GM21526 (cell line): ENCODE data around the gene TJP1.
"Not testable (repeated sequence)": the region's sequence is repeated elsewhere in the genome, so short reads cannot be mapped to it uniquely, and the experiment has no call there.

Source experiments
- ATAC-seq: cut with Tn5 transposase; IDR thresholded peaks from one replicate; pipeline ENCODE4 v1.9.1; 2021; ENCODE audit warnings: moderate library complexity; ENCODE audit not compliant: unreplicated experiment, low FRiP score

Gene TJP1

DNA sequence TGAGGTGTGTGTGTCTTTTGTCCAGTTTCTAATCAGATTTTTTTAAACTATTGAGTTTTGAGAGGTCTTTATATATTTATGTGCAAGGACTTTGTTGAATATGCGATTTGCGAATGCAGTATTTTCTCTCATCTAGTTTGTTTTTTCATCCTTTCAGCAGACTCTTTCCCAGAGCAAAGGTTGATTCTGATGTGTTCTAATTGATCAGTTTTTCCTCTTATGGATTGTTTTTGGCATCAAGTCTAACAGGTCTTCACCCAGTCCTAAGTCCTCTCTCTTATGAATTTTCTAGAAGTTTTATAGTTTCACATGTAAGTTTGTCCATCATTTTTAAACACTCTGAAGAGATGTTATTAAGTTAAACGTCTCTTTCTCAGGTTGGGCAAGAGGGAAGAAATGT, 17.8 kb upstream of the TJP1 start:
- ATAC-seq, result no peak

DNA sequence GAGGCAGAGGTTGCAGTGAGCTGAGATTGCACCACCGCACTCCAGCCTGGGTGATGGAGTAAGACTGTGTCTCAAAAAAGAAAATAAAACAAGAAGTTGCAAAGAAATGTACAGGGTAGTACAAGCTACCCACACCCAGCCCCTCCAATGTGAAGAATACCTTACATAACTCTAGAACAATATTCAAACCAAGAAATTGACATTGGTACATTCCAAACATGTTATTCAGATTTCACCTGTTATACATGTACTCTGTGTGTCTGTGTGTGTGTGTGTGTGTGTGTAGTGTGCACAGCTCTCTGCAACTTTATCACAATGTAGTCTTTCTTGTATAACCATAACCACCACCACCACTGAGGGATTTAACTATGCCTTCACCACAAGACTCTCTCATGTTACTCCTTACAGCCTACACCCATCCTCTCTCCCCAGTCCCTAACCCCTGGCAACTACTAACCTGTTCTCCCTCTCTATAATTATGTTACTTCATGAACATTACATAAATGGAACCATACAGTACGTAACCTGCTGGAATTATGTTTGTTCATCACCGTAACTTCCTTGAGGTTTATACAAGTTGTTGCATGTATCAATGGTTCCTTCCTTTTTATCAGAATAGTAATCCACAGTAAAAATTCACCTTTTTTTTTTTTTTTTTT, 16.2 kb upstream of the TJP1 start:
- no peak for ATAC-seq

DNA sequence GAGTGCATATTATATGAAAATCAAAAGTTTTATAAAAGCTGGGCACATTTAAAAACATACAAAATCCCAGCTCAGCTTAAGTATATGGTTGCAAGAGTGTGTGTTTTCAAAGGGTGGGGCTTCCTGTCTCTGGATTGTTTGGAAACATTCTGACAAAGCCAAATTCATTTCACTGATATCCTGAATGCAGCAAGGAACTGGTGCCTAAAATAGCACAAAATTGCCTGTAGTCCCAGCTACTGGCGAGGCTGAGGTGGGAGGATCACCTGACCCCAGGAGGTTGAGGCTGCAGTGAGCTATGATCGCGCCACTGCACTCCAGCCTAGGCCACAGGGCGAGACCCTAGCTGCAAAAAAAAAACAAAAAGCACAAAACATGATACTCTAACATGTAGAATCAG, 13.0 kb upstream of the TJP1 start:
- no peak for ATAC-seq

DNA sequence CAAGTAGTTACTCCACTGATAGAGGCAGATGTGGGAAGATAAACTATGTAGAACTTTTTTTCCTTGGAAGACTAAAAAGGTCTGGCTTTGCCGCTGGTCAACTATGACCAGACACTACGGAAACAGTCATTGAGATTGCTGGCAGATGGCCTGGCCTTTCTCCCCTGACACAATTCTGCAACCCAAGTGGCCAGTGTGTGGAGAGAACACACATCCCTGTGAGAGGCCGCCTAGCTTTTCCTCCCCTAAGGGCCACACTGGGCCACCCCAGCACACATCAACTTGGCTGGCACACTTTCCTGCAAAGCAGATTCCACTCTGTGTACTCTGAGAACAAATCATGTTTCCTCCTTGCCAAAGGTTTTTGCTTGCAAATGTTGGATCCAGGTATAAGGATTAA, 10.4 kb upstream of the TJP1 start:
- no peak for ATAC-seq

DNA sequence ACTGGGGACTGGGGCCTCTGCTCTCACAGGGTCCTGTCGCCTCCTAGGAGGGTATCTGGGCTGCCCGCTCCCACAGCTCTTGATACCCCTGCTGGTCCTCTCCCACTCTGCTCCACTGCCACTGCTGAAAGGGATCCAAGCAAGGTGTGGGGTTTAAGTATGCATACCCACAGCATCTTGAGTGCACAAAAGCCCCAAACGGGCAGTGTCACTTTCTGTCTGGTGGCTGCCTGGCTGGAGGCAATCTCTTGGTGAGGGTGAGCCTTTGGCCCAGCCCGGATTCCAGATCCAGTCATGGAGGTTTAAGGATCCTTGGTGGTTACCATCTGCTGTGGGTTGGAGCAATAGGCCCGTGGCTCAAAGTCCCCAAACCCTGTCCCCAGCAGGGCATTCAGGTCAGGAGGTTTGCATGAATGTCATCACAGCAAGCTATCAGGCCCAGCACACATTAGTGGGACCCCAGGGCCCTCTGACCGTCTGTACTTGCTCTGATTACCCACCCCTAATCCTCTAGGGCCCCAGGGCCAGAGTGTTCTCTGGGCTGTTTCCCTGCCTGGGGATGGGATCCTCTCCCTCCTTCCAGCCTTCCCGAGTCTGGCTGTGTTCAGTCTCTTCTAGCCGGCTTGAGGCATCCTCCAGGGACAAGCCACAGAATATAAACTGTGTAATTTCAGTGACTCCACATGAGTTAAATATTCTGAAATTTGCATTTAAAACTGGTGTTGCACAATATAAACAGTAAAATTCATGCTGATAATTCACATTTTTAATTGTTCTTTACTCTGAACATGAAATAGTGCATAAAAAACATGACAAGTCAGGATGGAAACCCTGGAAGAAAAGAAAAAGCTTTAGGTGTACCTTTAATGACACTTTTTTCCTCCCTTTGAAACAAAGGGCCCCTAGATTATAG, 4.9 kb upstream of the TJP1 start:
- no peak for ATAC-seq

GRCh38 chr15:29825227-29825626, 3.0 kb upstream of the TJP1 start:
- no peak for ATAC-seq

- no peak for ATAC-seq
These were observed 604 bp upstream of the TJP1 start for GRCh38 chr15:29822684-29823459.

- ATAC-seq, result no peak
These were observed 710 bp downstream of the TJP1 start for GRCh38 chr15:29821416-29822099.

GRCh38 chr15:29820394-29821154, 1.7 kb downstream of the TJP1 start:
- no peak for ATAC-seq

- ATAC-seq, result no peak
These were observed 2.3 kb downstream of the TJP1 start for GRCh38 chr15:29819979-29820378.

GRCh38 chr15:29818141-29818540, 4.1 kb downstream of the TJP1 start:
- ATAC-seq, result no peak

DNA sequence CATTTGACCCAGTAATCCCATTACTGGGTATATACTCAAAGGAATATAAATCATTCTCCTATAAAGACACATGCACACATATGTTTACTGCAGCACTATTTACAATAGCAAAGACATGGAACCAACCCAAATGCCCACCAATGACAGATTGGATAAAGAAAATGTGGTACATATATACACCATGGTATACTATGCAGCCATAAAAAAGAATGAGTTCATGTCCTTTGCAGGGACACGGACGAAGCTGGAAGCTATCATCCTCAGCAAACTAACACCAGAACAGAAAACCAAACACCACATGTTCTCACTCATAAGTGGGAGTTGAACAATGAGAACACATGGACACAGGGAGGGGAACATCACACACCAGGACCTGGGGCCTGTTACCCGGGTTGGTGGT, 4.8 kb downstream of the TJP1 start:
- ATAC-seq, result not testable (repeated sequence)

DNA sequence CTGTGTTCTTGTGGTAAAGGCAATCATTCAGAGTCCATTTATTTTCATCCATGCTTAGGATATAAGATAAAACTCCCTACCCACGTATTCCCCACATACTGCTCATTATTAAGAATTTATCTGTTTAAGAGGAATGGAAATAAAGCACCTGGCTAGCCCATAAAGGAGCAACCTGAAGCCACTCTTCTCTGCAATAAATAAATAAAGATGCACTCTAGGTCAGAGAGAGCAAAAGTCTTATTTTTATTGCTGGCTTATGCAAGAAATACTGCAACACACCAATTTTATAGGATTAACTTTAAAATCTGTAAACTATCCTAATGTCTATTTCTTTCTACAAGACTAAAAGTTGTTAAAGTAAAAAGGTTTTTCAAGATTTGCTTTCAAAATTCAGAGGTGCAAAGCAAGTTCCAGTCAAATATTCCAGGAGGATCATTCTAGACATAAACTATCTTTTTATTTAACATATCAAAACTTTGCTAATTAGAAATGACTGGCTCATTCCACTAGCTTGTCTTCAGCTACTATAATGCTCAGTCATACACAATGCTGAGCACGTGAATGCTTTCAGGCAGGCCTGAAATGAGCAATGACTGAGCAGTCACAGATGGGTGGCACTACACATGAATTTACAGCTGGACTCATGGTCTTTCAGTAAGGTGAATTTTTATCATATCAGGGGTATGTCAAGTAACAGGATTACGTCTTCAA, 7.1 kb downstream of the TJP1 start:
- no peak for ATAC-seq

GRCh38 chr15:29813009-29813408, 9.3 kb downstream of the TJP1 start:
- no peak for ATAC-seq

DNA sequence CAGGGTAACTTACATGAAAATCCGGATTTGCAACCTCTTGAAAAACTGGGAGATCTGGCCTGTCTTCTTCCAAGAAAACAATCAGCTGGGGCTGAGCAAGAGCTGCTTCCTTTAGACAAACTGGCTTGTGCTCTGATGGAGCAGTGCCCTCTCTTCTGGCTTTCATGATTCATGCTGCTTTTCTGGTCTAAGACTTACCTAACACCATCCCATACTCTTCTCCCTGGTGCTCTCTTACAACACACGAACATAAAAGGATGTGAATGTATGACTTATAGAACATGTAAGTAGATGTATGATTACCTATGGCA, 9.9 kb downstream of the TJP1 start:
- ATAC-seq, result no peak

- ATAC-seq, result no peak
These were observed 10.4 kb downstream of the TJP1 start for GRCh38 chr15:29811691-29812383.

DNA sequence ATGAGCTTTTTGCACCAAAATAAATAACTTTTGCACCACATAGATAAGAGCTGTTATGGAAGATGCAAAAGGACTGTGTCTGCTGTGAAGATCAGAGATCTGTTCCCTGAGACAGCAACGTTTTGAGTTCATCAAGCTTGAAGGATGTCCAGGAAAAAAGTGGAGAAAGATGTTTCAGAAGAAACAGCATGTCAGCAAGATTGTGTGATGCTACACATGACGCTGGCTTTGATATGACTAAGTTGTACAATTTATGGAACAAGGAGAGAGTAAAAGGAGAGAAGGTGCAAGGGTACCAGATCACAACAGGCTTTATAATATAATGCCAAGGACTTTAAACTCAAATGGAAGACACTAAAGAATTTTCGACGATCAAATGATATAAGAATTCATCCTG, 16.6 kb downstream of the TJP1 start:
- no peak for ATAC-seq

DNA sequence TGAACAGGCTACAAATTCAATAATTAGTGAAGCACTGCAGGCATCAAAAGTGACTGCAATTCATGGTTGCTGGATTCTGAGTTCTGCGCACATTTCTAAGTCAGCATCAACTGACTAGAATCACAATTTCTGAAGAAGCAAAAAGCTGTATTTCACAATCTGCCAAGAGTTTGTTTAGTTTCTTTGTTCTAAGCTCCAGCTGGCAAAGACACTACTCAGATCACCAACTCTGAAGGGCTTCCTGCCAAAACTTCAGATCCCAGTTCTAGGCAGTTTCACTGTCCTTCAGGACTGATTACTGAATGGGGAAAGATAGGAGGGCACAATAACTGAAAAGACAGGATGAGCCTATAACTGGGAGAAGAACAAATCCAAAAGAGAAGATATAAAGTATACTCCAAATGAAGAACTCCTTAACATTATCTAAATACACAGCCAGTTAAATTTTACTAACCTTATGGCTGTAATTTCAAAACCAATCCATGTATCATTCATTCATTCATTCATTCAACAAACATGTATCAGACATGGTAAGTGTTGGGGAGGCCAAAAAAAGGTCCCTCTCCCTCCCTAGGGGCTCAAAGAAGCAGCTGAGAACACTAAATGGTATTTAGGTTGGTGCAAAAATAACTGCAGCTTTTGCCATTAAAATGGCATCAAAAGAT, 17.1 kb downstream of the TJP1 start:
- ATAC-seq, result no peak
